22Rv1 (cell line): ENCODE data around the gene SNRPD2.

Experiments
- H3K27ac ChIP-seq: fragments of 450-650 bp; 2 replicates; pipeline ENCODE4 v1.5.1; 2017
- CTCF ChIP-seq: fragments of 450-650 bp; IDR thresholded peaks from 2 replicates; pipeline ENCODE4 v1.5.1; 2017; ENCODE audit warnings: mild to moderate bottlenecking
- ZFX ChIP-seq: fragments of 450-650 bp; IDR thresholded peaks from 2 replicates; pipeline ENCODE4 v1.6.1; 2017; ENCODE audit warnings: antibody characterized with exemption, borderline replicate concordance

The SNRPD2 gene

GRCh38 chr19:45660636-45661035 is 31.1 kb downstream of the SNRPD2 start:
- H3K27ac ChIP-seq, result no peak overlapping the region
- no peak for TF ChIP-seq ZFX
- no peak for TF ChIP-seq CTCF

- TF ChIP-seq ZFX (no peak), CTCF (no peak)
- H3K27ac ChIP-seq, result no peak overlapping the region
These were observed 32.5 kb downstream of the SNRPD2 start for GRCh38 chr19:45659096-45659729.

- TF ChIP-seq CTCF (no peak), ZFX (no peak)
- no peak overlapping the region for H3K27ac ChIP-seq
These were observed 34.1 kb downstream of the SNRPD2 start for GRCh38 chr19:45657520-45658167.

- TF ChIP-seq CTCF (no peak), ZFX (no peak)
- H3K27ac ChIP-seq, result no peak overlapping the region
These were observed 36.7 kb downstream of the SNRPD2 start for GRCh38 chr19:45655073-45655472.

- TF ChIP-seq ZFX, result no peak
- H3K27ac ChIP-seq, result no peak overlapping the region
These were observed 38.1 kb downstream of the SNRPD2 start for GRCh38 chr19:45653634-45654033.

GRCh38 chr19:45650722-45651121 is 41.0 kb downstream of the SNRPD2 start:
- TF ChIP-seq ZFX, result no peak
- no peak for TF ChIP-seq CTCF

GRCh38 chr19:45646345-45646698 is 45.4 kb downstream of the SNRPD2 start:
- H3K27ac ChIP-seq, result no peak overlapping the region
- TF ChIP-seq ZFX (no peak), CTCF (no peak)

More at GRCh38 chr19:45650722-45651121, 41.0 kb downstream of the SNRPD2 start:
- no peak overlapping the region for H3K27ac ChIP-seq
